Umbilical cord (tissue), 2 donors: Measurements from ENCODE around the gene RPL19. TPM values are rescaled to one million over a fixed set of nuclear protein-coding genes. Genes with fewer than 3 reads are reported as not detected.

ENCODE experiments used
- DNase-seq: peaks from one replicate; pipeline ENCODE4 v3.0.0-alpha.2; 2015; ENCODE audit warnings: low spot score
- total RNA-seq: library from RNA; depleted of rRNA; stranded (reverse); fragments of >200 nt; gene quantifications from one replicate; pipeline ENCODE4 v1.2.3, GENCODE V29; 2014; ENCODE audit warnings: low replicate concordance; ENCODE audit not compliant: insufficient read depth

Gene RPL19
- total RNA-seq, 1 donor from 2014 or later, result 1,371 TPM

DNA sequence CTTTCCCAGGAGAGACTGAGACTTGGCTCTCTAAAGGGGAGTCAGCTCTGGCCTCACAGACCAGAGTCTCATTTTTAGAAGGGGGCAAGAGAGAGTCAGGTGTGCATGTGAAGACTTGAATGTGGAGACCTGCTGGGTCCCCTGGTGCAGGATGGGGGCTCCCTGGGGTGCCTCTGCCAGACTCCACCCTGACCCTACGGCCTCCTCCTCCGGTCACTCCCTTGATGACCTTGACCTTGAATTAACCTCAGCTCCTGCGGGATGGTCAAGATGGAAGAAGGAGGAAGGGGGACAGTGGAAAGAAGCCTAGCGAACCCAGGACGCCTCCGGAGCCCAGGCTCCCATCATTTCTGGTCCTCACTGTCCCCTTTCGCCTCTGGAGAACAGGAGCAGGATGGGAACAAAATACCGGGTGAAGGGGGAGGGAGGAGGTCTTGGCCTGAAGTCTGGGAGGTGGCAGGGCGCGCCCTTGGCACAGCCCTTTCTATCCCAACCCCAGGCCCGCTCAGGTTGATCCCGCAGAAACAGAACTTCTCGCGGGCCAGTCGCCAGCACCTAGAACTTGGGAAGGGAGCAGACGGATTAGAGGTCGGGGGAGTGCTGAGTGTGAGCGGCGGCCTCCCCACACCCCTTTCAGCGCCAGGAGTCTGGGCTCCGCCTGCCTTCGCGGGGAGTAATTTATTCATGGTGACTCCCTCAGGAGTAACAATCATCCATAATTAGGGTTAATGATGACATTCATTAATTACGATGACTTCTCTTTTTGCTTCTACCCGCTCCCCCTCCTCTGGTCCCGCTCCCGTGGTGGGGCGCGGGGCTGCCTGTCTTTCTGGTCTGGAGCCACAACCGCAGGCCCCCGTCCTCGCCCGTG is 24.1 kb downstream of the RPL19 start:
- DNase-seq, result no peak

DNA sequence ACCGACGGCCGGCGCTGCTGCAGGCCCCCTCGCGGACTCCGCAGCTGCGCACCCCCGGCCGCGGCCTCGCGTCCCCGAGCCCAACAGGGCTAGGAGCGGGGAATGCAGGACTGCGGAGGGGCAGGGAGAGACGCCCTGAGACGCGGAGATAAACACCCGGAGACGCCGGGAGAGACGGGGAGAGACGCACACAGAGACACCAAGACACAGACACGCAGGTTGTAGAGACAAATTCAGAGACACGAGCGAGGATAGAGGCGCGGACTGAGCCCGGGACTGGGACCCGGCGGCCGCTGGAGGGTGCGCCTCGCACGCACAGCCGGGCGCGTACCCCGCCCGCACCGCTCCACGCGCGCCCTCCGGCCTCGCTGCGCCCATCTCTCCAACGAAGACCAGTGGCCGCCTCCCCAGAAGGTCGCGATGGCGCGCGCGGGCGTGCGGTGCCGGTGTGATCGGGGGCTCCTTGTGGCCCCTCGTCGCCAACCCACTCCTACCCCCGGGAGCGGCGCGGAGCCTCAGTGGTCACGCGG is 24.8 kb downstream of the RPL19 start:
- DNase-seq, result no peak

DNA sequence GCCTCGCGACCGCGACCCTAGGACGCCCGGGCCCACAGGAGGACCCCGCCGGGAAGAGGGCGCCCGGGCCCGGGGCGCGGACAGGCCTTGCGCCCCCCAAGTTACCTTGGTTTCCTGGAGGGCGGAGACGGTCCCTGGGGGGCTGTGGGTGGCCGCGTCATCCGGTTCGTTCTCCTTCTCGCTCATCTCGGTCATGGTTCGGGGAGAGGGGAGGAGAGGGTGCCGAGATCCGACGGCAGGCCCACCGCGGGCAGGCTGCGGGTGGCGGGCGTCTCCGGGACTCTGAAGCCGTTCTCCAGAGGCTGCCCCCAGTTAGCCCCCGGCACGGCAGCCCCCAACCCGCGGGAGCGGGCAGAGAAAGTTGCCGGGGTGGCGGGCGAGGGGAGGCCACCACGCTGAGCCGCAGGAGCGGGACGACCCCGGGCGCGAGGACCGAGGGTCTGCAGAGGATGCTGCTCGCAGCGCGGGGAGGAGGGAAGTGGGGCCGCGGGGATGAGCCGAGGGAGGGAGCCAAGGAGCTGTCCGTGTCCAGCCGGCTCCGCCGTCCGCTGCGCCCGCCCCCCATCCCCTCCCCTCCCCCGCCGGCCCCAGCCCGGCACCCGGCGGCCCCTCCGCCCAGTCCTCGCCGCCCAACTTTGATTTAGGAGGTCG is 25.4 kb downstream of the RPL19 start, which contains the start of gene STAC2:
Gene STAC2 (minus strand): TSS at position 638 of the 651 bp plus-strand sequence. CDS start 443 bp downstream, at position 195.
- no peak for DNase-seq

DNA sequence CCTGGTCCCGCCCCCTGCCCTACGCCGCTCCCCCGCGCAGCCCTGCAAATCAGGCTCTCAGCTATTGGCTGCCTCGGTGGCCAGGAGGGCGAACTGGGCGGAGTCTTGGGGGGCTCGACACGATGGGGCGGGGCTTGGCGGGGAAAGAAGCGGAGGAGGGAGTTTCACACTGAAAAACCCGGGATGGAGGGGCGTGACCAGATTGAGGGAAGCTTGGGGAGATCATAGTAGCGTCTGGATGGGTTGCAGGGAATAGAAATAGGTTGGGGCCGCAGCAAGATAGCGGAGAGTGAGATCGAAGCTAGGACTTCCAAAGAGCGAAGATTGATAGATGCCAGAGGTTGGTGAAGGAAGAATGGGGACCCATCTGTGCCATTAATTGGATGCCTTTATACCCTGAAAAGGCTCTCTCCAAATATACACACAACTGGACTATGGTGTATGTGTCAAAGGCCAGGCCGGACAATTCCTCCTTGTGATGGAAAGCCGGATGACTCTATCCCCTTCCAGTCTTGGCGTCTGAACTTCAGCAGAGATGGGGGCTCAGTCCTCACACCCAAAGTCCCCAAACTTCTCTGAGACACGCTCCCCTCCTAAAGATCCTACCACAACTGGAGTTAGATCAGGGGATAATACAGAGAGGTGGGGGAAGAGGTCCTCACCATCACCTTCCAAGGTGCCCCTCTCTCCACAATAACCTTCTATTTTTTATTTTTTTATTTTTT is 26.0 kb downstream of the RPL19 start:
- DNase-seq, result peak; percentile 88

DNA sequence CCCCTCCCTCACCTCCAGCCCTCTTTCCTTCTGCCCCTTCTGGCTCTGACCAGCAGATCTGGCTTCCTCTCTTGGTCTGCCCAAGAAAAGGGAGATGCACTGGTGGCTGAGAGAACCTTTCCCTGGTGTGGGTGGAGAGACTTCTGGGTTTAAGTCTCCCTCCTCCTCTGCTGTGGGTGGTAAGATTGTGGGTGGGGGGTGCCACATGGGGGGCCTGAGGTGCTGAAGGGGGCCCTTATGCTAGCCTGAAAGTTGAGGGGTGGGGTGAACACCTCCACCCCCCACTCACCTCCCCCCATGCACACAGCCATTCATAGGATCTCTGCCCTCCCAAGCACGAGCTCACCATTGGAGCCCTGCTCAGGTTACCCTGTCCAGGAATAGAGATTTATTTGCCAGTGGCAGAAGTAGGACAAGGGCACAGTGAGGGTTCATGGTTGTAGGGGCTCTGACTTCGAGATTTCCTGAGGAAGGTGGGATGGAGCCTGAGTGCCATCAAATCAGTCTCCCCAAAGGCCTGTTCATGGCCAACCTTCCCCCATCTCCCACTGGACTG is 27.4 kb downstream of the RPL19 start:
- no peak for DNase-seq

DNA sequence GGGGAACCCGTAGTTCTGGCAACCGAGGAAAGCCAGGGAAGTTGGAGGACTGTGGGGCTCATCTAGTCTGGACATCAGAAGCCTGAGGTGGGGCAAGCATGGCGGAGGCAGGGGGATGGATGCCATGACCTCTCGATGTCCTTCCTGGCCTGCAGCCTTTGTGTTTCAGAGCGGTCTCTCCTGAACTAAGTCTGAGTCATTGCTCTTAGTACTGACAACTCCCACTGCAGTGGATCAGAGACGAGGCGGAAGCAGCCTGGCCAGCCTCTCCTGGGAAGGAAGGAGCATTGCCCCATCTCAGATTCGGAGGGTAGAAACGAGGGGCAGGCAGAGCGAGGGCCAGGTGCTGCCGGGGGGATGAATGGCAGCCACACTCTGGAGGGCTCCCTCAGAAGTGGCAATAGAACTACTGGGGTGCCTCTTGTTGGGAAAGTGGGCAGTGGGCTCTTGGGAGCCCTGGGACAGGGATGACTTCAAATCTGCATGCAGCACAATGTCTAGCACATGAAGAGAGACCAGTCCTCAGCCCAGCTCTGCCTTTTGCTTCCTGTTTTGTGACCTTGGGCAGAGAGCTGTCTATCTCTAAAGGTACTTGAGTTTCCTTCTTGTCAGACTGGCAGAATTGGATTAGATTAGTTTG is 29.3 kb downstream of the RPL19 start:
- DNase-seq, result no peak

DNA sequence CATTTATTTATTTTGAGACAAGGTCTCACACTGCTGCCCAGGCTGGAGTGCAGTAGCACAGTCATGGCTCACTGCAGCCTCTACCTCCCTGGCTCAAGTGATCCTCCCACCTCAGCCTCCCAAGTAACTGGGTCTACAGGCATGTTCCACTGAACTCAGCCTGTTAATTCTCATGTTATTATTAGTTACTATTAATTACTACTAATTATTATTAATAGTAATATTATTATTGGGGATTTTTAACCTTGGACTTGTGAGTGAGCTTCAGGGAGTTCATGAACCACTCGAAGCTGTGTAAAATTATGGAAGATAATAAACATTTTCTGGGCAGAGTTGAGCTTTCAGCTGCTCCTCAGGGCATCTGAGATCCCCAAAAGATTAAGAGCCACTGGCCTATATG is 30.3 kb downstream of the RPL19 start:
- DNase-seq, result no peak

DNA sequence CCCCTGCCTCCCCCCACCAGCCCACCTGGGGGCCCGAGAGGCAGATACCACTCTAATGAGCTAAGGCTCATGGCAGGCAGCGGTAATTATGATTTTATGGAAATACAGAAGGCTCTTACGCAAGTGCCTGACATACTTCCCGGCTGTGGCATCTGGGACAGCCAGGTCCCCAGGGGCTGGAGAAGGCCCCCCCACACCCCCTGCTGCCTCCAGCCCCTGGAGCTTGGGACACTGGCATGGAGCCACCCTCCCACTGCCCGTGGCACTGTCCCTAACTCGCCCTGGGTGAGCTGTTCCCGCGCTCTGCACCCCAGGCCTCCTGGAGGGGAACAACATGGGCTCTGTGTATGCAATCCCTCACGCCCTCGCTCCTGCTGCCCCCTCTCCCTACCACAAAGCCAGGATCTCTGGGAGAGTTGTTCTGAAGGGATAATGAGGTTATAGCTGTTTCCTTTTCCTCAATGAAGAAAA is 31.0 kb downstream of the RPL19 start:
- DNase-seq, result no peak

DNA sequence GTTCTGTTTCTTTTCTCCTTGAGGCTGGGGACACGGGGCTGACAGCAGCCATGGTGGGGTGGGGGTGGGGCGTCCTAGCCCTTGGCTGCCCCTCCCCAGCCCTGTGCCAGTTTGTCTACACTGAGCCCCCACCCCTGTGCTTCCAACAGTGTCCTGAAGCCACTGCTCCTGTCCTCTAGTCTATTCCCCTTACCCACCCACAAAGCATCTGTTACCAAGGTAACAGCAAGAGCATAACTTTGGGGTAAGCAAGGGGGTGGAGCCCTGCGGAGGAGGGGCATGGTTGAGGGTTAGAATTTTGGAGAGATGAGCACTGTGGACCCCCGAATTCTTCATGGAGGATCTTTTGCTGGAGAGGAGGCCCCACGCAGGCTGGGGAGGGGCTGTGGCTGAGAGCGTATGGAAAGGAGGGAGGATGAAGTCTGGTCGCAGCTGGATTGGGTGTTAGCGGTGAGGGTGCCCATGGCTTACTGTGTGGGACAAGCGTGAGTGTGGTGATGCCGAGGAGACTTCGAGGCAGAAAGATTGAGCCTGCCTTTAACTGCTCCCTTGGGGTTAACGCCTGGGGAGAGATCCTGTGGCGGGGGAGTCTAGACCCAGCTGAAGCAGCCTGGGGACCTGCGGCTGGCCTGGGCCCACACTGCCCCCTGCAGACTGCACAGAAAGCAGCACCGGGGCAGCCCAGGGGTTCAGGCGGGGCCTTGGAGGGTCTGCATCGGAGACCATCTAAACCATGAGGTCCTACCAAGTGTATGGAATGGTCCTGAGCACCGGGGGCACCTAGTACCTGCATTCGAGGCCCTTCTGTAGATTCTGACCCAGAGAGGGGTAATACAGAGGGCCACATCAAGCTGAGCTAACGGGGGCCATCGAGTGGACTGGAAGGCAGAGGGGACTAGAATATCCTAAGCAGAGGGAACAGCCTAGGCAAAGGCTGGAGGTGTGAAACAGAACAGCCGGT is 31.8 kb downstream of the RPL19 start:
- DNase-seq, result peak; percentile 45

DNA sequence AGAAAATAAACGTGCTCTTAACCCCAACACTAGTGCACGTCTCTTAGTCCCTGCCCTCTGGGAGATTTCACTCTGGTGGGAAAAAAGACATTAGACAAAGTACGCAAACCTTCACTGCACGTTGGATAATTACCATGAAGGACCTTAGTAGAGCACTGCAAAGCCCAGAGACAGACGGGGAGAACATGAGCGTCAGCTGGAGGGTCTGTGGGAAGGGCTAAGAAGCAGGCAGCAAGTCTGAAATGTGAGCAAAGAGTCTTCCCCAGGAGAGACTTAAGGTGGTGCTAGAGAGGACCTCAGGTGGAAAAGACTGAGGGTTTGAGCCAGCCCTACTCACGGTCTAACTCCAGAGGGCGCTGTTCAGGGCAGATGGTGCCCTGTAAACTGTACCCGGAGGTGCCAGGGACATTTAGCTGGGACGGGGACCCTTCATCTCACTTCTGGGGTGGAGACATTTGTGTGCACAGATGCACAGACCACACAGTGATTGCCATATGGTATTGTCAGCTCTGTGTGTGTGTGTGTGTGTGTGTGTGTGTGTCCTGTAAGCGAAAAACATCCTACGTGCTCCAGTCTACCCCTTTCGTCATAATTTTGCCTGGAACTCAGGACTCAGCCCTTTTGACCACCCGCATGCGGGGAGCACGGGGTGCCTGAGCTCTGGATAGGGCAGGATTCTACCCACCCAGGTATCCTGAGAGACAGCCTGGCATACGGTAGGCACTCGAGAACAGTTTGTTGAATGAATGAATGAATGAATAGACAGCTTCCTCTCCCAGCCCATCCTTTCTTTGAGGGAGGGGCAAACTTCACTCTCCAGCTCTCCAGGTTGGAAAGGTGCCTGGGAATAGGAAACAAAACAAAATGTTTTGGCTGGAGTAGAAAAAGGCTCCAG is 35.7 kb downstream of the RPL19 start:
- no peak for DNase-seq

DNA sequence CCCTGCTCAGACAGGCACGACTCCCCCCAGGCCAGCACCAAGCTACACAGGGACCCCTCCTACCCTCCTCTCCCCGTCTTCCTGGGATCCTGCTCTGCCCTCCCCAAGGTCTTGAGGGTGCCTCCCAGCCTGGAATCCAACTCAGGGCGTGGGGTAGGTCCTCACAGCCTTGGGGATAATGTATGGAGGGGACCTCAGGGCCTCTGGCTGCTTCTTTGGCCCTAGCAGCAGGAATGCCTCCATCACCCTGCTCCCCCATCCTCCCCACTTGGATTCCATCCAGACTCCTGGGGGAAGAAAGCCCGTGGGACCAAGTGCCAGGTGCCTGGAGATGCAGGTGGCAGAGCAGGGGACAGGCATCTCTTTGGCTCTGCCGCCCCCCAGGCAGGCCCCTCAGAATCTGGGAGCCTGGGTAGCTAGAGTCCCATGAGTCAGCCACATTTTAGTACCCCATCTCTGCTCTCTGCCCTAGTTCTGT is 36.4 kb downstream of the RPL19 start:
- no peak for DNase-seq

DNA sequence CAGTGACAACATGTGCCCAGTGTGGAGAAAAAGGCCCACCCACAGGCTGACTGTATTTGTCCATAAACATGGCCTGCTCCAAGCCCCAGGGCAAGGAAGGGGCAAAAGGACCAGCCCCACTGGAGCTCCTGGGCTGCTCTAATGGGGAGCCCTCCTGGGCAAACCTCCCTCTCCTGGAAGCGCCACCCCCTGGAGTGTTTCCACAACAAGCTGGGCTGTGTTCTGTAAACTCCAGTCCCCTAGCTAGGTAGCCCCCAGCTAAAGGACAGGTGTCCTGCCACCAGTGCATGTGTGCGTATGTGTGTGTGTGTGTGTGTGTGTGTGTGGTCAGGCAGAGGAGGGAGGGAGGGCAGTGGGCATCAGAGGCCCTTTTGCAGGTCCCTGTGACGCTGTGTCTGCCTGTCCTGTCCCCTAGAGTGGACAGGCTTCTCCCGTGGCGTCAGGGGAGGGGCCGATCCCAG is 36.9 kb downstream of the RPL19 start:
- no peak for DNase-seq

DNA sequence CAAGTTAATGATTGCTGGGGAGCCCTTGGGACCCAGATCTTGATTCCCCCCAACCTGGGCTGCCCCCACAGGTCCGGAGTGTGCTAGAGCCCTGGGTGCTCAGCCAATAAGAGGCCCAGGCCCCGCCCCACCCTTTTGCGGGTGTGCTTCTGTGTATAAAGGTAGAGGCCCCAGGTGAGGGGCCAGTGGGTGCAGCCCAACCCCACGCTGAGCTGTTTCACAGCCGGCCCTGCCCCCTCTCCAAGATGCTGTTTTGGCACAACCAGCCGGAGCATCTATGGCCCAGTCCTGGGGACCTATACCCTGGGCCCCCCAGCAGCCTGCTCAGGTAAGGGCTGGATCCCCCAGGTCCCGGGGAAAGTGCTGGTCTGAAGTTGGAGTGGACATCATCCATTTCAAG is 37.5 kb downstream of the RPL19 start:
- no peak for DNase-seq

DNA sequence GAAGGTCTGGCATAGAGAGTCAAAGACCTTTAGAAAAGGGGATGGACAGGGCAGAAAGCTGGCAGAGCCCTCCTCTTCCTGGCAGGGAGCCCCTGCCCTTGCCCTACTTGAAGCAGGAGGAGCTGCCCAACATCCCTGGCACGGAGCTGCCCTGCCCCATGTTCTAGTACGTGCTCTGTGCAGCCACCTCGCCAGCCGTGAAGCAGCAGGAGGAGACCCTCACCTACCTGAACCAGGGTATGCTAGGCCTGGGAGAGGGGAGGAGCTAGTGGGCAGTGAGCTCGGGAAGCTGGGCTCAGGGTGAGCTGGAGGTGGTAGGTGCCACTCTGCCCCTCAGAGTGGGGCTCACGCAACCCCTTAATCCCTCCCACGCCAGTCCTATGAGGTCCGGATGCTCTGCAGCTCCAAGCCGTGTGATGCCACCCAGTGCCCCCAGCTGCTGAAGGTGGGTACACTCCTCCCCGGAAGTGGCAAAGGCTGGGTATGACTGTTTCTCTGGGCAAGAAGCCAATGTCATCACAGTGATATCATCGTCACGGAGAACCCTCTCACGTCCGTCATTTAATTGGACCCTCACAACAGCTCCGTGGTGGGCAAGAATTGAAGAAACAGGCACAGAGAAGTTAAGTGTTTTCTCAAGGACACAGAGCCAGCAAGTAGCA is 38.4 kb downstream of the RPL19 start:
- no peak for DNase-seq

DNA sequence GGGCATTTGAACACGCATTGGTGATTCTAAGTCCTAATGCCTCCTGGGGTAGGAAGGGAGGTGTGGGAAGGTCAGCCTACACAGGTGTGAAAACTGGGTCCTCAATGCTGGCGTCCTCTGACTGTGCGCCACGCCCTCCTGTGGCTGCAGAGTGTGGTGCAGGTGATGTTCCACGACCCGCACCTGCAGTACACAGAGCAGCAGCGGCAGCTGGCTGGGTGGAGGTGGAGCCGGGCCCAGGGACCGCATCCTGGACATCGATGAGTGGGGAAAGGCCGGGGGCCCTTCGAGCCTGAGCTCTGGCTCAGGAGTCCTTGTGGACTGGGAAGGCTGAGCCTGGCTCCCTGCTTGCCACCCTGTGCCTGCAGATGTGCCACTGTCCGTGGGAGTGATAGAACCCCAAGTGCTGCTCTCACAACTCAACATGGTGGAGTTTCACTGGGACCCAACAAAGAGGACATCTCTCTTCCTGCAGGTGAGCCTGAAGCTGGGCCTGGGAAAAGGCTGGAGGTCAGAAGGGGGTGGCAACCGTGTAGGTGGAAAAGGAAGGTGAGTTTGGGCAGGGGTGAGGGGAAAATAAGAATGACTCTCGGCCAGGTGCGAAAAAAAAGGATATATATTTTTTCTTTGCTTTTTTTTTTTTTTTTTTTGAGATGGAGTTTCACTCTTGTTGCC is 39.7 kb downstream of the RPL19 start:
- no peak for DNase-seq

DNA sequence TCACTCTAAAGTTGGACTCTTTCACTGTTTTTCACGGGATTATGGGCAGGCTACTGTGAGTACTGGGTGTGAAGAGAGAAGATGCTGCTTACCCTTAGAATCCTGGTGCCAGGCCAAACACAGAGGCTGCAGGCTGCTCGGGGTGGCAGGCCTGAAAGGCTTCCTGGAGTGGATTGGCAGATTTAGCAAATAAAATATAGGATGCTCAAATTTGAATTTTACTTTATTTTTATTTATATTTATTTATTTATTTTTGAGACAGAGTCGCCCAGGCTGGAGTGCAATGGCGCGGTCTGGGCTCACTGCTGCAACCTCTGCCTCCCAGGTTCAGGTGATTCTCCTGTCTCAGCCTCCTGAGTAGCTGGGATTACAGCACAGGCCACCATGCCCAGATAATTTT is 40.5 kb downstream of the RPL19 start:
- no peak for DNase-seq

DNA sequence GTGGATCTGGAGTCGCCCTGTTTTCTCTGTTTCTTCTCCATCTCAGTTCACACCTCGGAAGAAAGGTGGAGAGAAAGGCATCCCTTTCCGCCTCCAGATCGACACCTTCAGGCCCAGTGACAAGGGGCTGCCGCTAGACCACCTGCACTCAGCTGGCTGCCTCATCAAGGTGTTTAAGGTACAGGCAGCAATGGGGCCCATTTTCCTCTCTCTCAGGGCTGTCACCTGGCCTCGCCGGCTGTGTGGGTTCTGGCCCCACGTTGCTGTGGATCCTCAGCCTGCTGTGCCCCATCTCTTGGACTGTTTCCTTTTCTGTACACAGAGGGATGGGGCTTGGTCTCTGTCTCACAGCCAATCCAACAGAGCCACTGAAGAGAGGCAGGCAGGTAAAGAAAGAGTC is 43.1 kb downstream of the RPL19 start:
- no peak for DNase-seq
